Transverse colon (tissue), 4 donors: ENCODE data around the gene USP14.

Source experiments
- EP300 ChIP-seq: sonication (generic); formaldehyde crosslinking; IDR thresholded peaks from one replicate; pipeline ENCODE4 v1.6.1; 2017; ENCODE audit warnings: antibody characterized with exemption, low read depth
- POLR2A ChIP-seq: fragments of 450-650 bp; IDR thresholded peaks from one replicate; pipeline ENCODE4 v1.6.1; 2016; ENCODE audit warnings: antibody characterized with exemption, mild to moderate bottlenecking, moderate library complexity
- POLR2AphosphoS5 ChIP-seq, 3 donors: sonication (generic); formaldehyde crosslinking; IDR thresholded peaks; one replicate each; pipeline ENCODE4 v1.6.1; 2016; ENCODE audit warnings: antibody characterized with exemption in 3 of 3
- TF ChIP-seq, protein P1 (sequence below), 5 experiments: fragments of 200-600 bp in 3 of 5; fragments of 450-650 bp in 2 of 5; sonication (generic) in 3 of 5; IDR thresholded peaks; 1 replicate in 2 of 5; 2 replicates in 3 of 5; pipeline ENCODE4 v1.5.1; 2016 to 2017; ENCODE audit warnings: antibody characterized with exemption in 5 of 5, inconsistent platforms in 3 of 5, mild to moderate bottlenecking in 2 of 5, moderate library complexity in 1 of 5

DNA sequence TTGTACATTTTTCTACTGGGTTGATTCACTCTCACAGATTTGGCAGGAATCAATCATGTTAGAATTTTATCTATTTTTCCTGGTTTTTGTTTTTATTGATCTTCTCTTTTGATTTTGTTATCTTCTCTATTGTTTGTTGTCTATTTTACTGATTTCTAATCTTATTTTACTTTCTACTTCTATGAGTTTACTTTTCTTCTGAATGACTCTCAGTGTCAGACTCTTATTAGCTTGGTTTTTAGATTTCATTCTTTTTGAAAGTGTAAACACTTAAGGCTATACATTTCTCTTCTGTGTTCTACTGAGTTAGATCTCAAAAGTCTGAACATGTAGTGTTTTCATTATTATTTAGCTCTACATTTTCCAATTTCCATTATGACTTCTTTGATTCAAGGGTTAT lies 62.4 kb downstream of the USP14 start:
- TF ChIP-seq, protein P1, sequence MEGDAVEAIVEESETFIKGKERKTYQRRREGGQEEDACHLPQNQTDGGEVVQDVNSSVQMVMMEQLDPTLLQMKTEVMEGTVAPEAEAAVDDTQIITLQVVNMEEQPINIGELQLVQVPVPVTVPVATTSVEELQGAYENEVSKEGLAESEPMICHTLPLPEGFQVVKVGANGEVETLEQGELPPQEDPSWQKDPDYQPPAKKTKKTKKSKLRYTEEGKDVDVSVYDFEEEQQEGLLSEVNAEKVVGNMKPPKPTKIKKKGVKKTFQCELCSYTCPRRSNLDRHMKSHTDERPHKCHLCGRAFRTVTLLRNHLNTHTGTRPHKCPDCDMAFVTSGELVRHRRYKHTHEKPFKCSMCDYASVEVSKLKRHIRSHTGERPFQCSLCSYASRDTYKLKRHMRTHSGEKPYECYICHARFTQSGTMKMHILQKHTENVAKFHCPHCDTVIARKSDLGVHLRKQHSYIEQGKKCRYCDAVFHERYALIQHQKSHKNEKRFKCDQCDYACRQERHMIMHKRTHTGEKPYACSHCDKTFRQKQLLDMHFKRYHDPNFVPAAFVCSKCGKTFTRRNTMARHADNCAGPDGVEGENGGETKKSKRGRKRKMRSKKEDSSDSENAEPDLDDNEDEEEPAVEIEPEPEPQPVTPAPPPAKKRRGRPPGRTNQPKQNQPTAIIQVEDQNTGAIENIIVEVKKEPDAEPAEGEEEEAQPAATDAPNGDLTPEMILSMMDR (IDR thresholded peaks at IDR 0.05), result no peak
- TF ChIP-seq POLR2A, result no peak
- TF ChIP-seq POLR2AphosphoS5 (IDR thresholded peaks at IDR 0.05), result no peak
- TF ChIP-seq EP300, result no peak
